Epithelial cell of esophagus (primary cell): ENCODE data around the gene CPA3.

Experiments used
- DNase-seq: peaks from one replicate; pipeline ENCODE4 v3.0.0; 2010; ENCODE audit warnings: low read depth
- H3K4me3 ChIP-seq: 2 replicates; pipeline ENCODE4 v1.5.1; 2011; ENCODE audit warnings: mild to moderate bottlenecking, low read length, control low read depth
- CTCF ChIP-seq: IDR thresholded peaks from 2 replicates; pipeline ENCODE4 v1.5.1; 2011; ENCODE audit warnings: low read depth, mild to moderate bottlenecking, low read length, control low read depth, inconsistent platforms; ENCODE audit not compliant: insufficient read depth; ENCODE audit errors: missing control alignments

The CPA3 gene

GRCh38 chr3:148930752-148931151, 65.7 kb downstream of the CPA3 start:
- TF ChIP-seq CTCF, result no peak
- DNase-seq, result peak; percentile 16

GRCh38 chr3:148931574-148931973, 66.5 kb downstream of the CPA3 start:
- no peak for TF ChIP-seq CTCF
- no peak overlapping the region for H3K4me3 ChIP-seq
- no peak for DNase-seq

More at GRCh38 chr3:148930752-148931151, 65.7 kb downstream of the CPA3 start:
- no peak overlapping the region for H3K4me3 ChIP-seq

- no peak overlapping the region for H3K4me3 ChIP-seq
- no peak for DNase-seq
- no peak for TF ChIP-seq CTCF
These were observed 67.9 kb downstream of the CPA3 start for GRCh38 chr3:148932972-148933371.

GRCh38 chr3:148937467-148938255, 72.6 kb downstream of the CPA3 start:
- TF ChIP-seq CTCF, result no peak
- DNase-seq, result no peak
- H3K4me3 ChIP-seq, result no peak overlapping the region

GRCh38 chr3:148938306-148938705, 73.2 kb downstream of the CPA3 start:
- no peak overlapping the region for H3K4me3 ChIP-seq
- DNase-seq, result no peak
- no peak for TF ChIP-seq CTCF

GRCh38 chr3:148938936-148939335, 73.8 kb downstream of the CPA3 start:
- TF ChIP-seq CTCF, result no peak
- no peak overlapping the region for H3K4me3 ChIP-seq
- DNase-seq, result no peak

- TF ChIP-seq CTCF, result no peak
- no peak overlapping the region for H3K4me3 ChIP-seq
- no peak for DNase-seq
These were observed 75.9 kb downstream of the CPA3 start for GRCh38 chr3:148940983-148941382.
